GM19099 (cell line): ENCODE measurements around the gene TGFB1.

Experiments
- POLR2A ChIP-seq: IDR thresholded peaks from 3 replicates; pipeline ENCODE4 v1.6.1; 2011; ENCODE audit warnings: low read depth; ENCODE audit not compliant: insufficient read length; ENCODE audit errors: extremely low read depth

TGFB1 gene

DNA sequence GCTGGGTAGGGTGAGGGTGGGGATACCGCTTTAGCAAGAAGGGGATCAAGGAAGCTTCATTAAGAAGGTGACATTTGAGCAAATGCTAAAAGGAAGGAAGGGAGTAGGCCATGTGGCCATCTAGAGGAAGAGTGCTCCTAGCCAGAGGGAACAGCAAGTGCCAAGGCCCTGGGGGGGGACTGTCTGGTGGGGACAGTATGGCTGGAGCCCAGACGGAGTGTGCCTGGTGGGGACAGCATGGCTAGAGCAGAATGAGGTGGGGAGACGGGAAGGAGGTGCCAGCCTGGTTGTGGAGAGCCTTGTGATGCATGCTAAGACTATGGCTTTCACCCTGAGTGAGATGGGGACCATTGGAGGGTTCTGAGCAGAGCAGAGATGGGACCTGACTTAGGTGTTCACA is 2.1 kb upstream of the TGFB1 start:
- no peak for TF ChIP-seq POLR2A

DNA sequence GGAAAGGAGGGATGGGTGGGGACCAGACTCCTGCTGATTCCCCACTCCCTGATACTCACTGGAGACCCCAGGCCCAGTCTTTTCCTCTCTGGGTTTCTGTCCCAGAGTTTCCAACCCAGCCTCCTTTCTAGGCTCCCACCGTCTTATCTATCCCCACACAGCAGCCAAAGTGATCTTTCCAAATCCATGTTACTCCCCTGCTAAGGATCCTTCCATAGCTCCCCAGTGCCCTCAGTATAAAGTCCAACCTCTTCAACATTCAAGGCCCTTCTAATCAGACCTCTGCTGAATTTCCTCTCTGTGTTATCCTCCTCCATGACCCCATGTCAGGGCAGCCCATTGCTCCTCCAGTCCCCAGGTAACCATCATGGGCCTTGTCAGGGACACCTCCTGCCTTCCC is 1.3 kb upstream of the TGFB1 start:
- TF ChIP-seq POLR2A, result no peak

DNA sequence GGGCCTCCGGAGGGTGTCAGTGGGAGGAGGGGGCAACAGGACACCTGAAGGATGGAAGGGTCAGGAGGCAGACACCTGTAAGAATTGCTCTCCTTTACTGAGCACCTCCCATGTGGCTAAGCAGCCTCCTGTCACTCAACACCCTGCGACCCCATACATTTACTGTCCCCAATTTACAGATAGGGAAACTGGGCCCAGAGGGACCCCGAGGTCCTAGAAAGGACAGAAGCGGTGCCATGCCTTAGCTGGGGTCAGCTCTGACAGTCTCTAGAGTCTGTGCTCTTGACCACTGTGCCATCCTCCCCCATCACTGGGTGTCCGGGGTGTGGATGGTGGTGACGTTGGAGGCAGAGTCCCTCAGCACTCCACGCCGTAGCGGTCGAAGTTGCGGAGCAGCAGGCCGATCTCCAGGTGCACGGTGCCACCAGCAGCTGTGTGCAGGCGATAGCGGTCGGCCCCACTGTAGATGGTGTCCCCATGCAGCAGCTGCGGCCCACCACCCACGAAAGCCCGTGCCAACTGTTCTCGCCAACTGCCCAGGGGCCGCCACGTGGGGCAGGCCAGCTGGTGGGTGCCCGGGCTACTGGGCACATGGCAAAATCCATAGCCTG is 726 bp upstream of the TGFB1 start:
- no peak for TF ChIP-seq POLR2A

DNA sequence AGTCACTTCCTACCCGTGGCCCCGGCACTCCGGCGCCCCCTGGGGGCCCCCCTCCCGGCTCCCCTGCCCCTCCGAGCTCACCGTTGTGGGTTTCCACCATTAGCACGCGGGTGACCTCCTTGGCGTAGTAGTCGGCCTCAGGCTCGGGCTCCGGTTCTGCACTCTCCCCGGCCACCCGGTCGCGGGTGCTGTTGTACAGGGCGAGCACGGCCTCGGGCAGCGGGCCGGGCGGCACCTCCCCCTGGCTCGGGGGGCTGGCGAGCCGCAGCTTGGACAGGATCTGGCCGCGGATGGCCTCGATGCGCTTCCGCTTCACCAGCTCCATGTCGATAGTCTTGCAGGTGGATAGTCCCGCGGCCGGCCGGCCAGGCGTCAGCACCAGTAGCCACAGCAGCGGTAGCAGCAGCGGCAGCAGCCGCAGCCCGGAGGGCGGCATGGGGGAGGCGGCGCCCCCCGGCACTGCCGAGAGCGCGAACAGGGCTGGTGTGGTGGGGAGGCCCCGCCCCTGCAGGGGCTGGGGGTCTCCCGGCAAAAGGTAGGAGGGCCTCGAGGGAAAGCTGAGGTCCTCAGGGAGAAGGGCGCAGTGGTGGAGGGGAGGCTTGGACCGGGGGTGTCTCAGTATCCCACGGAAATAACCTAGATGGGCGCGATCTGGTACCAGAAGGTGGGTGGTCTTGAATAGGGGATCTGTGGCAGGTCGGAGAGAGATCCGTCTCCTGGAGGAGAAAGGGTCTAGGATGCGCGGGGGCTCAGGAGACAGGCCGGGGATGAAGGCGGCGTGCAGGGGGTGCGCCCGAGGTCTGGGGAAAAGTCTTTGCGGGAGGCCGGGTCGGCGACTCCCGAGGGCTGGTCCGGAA is 885 bp downstream of the TGFB1 start:
- TF ChIP-seq POLR2A, result no peak

DNA sequence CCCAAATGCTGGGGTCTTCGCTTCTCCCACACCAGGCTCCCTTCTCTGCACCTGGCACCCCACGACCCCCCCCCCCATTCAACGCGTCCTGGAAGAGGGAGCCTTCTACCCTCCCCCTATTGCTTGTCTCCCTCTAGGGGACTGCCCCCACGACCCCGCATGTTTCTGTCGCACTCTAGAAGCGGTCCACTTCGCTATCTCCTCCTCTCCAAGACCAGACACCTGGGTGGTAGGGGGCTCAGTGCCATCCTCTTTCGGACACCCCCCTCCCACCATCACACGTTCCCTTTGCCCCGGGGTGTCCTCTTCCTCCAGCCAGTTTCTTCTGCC is 1.5 kb downstream of the TGFB1 start:
- no peak for TF ChIP-seq POLR2A

DNA sequence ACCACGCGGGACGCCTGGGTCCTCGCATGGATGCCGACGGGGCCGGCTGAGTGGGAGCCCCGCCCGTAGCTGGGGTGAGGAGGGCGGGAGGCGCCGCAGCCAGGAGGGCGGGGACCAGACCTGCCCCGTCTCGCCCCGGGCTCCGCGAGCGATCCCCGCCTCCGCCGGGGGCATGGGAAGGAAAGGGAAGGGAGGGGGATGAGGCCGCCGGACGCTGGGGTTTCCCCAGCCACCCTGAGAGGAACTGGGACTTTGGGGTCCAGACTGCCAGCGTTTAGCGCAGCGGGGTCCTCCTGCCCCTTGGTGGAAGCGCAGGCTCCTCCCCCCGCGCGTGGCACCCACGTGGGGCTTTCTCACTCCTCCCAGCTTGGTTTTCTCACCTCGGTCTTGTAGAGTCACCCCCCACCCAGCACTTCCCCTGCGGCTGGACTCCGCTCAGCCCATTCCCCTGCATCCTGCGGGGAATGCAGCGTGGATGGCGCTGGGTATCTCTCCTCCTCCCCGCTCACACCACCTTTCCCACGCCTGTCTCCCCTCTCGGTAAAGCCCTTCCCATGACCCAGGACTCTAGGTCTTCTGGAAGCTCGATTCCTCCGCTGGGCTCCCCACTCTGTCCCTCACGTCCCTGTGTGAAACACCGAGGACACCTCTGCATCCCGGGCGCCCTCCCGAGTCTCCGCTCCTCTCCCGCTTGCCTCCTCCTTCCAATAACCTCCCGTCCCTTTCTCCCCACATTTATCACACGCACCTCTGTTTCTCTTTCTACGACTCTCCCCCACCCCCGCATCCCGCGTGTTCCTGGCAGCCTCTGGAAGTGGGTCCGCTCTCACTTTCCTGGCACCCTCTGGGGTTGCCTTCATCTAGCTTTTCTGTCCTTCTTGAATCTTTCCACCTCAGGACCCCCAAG is 2.1 kb downstream of the TGFB1 start:
- TF ChIP-seq POLR2A, result peak; percentile 64

DNA sequence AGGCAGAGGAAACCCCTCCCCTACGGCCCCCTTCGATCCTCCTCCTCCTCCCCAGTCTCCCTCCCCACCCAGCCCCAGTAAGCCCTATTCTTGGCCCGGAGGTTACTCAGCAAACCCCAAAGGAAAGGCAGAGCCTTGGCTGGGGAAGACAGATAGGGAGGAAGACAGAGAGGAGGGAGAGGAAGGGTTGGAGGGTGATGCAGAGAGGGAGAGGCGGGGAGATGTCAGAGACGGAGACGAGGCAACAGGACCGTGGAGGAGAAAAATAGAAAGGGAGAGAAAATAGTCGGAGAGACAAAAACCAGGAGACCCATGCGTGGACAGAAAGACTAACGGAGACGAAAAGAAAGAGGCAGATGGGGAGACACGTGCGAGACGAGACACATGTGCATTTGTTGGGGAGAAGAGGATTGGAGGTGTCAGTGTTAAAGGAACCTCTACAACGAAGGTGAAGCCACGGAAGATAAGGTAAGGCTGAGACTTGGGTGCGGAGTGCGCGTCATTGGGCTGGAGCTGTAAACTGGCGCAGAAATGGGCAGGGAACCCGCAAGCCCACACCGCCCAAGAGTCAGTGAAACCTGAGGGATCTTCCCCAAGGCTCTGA is 2.9 kb downstream of the TGFB1 start:
- no peak for TF ChIP-seq POLR2A

DNA sequence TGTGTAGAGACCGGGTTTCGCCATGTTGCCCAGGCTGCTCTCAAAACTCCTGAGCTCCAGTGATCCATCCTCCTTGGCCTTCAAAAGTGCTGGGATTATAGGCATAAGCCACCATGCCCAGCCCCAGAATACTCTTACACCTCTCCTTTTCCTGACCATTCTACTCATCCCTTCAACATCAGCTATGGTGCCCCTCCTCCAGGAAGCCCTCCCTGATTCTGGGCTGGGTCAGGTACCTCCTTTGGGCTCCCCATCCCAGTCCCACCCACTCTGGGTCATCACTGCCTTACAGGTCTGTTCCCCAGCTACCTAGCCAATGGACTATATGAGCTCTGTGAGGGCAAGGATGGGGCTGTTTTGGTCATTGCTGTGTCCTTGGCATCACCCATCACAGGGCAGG is 9.6 kb downstream of the TGFB1 start:
- TF ChIP-seq POLR2A, result no peak

DNA sequence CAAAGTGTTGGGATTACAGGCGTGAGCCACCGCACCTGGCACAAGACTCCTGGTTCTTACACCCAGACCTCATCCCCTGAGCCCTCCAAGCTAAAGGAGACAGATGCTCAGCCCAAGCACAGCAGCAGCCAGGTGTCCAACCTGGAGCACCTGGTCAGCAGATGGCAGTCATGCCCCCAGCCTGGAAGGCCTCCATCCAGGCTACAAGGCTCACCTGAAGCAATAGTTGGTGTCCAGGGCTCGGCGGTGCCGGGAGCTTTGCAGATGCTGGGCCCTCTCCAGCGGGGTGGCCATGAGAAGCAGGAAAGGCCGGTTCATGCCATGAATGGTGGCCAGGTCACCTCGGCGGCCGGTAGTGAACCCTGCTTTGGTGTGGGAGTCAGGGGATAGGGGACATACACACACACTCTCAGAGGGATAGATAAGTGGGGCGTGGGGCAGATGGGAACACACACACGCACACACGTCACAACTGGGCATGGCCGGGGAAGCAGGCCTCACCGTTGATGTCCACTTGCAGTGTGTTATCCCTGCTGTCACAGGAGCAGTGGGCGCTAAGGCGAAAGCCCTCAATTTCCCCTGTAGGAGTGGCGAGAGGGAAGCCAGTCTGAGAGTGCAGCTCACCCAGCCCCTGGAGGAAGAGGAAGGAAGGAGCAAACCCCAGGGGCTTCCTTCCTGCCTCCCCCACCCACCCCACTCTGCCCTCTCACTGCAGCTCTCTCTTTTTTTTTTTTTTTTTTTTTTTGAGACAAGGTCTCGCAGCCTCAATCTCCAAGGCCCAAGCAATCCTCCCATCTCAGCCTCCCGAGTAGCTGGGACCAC is 11.8 kb downstream of the TGFB1 start:
- no peak for TF ChIP-seq POLR2A

DNA sequence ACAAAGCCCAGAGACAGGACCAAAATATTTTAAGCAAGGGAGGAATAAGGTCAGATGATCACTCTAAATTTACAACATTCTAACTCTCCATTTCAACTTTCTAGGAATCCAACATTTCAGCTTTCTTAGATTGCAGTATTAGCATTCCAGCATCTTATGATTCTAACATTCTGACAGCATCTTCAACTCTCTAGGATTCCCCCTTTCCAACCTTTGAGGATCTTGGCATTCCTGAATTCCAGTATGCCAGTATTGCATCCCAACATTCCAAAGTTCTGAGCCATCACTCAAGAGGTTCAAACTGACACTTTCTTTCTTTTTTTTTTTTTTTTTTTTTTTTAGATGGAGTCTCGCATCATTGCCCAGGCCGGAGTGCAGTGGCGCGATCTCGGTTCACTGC is 13.8 kb downstream of the TGFB1 start:
- TF ChIP-seq POLR2A, result no peak

DNA sequence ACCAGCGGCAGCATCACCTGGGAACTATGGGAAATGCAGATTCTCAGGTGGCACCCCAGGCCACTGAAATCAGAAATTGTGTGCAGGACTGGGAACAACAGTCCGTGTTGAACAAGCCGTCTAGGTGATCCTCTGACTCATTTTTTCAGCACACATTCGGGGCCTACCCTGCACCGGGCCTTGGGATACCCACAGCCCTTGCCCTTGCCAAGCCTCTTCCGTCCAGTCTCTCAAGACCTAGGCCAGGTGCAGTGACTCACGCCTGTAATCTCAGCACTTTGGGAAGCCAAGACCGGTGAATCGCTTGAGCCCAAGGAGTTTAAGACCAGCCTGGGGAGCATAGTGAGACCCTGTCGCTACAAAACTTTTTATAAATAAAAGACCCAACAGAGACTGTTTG is 18.3 kb downstream of the TGFB1 start:
- no peak for TF ChIP-seq POLR2A

DNA sequence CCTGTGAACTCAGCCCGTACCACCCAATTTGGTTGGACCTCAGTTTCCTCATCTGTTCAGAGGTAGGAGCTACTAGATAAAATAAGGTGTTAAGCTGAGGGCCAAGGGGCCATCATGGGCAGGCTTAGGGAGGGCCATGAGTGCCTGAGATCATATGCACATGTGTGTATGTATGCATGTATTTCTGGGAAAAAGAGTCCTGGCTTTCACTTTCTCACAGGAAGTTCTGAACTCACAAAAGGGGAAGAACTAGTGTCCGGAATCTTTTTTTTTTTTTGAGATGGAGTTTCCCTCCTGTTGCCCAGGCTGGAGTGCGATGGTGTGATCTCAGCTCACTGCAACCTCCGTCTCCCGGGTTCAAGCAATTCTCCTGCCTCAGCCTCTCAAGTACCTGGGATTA is 18.9 kb downstream of the TGFB1 start:
- no peak for TF ChIP-seq POLR2A

DNA sequence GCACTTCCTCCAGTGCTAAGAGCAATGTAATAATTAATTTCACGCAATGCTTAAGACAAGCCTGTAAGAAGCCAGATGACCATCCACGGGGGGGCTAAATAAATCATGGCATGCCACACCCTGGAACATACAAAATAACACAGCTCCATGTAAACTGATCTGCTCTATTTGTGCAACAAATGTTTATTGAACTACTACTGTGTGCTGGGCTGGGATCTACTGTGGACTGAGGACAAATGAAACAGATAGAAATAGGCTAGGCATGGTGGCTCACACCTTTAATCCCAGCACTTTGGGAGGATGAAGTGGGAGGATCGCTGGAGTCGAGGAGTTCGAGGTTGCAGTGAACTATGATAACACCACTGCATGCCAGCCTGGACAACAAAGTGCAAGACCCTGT is 21.3 kb downstream of the TGFB1 start:
- TF ChIP-seq POLR2A, result no peak

DNA sequence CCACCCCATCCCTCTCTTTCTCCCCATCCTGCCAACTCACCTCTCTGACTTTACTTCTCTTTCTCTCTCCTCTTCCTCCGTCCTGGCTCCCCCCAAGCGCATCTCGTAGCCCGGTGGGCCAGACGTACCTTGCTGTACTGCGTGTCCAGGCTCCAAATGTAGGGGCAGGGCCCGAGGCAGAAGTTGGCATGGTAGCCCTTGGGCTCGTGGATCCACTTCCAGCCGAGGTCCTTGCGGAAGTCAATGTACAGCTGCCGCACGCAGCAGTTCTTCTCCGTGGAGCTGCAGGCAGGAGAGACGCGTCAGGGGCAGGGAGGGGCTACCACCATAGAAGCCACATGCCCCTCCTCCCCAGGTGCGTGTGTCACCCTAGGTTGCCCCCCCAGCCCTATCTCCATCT is 21.7 kb downstream of the TGFB1 start:
- TF ChIP-seq POLR2A, result no peak
